Breast epithelium (tissue), 4 donors: ENCODE data around the gene CXCR1. TPM values are rescaled to one million over a fixed set of nuclear protein-coding genes. Genes with fewer than 3 reads are reported as not detected.

Experiments
- DNase-seq, 2 donors: peaks; one replicate each; pipeline ENCODE4 v3.0.0-alpha.2; 2019; ENCODE audit warnings: low spot score in 2 of 2
- H3K27ac ChIP-seq, 2 donors: fragments of 200-600 bp; sonication (generic) in 1 of 2; one replicate each; pipeline ENCODE4 v1.5.1; 2016 to 2019; ENCODE audit warnings: mild to moderate bottlenecking in 1 of 2
- H3K27me3 ChIP-seq, 2 donors: fragments of 200-600 bp; sonication (generic) in 1 of 2; one replicate each; pipeline versions ENCODE4 v1.5.1 to v1.6.0; 2017 to 2019; ENCODE audit warnings: control low read depth in 1 of 2, mild to moderate bottlenecking in 1 of 2
- H3K36me3 ChIP-seq: fragments of 200-600 bp; one replicate; pipeline ENCODE4 v1.5.1; 2019
- H3K4me1 ChIP-seq, 2 donors: fragments of 200-600 bp; sonication (generic); one replicate each; pipeline ENCODE4 v1.5.1; 2016 to 2019; ENCODE audit warnings: control low read depth in 1 of 2
- H3K4me3 ChIP-seq, 3 donors: fragments of 200-600 bp; sonication (generic); 1 replicate in 2 of 3; 2 replicates in 1 of 3; pipeline ENCODE4 v1.5.1; 2016 to 2019; ENCODE audit warnings: mild to moderate bottlenecking in 3 of 3, moderate library complexity in 2 of 3
- H3K9me3 ChIP-seq, 2 donors: fragments of 200-600 bp; sonication (generic) in 1 of 2; one replicate each; pipeline ENCODE4 v1.5.1; 2016 to 2019; ENCODE audit warnings: control low read depth in 1 of 2
- CTCF ChIP-seq, 3 donors: fragments of 450-650 bp; IDR thresholded peaks; one replicate each; pipeline ENCODE4 v1.5.1; 2016 to 2017; ENCODE audit warnings: antibody characterized with exemption in 3 of 3, mild to moderate bottlenecking in 3 of 3, moderate library complexity in 3 of 3
- POLR2A ChIP-seq: fragments of 450-650 bp; IDR thresholded peaks from one replicate; pipeline ENCODE4 v1.6.1; 2016; ENCODE audit warnings: antibody characterized with exemption, mild to moderate bottlenecking, moderate library complexity
- POLR2AphosphoS5 ChIP-seq, 3 donors: sonication (generic); formaldehyde crosslinking; IDR thresholded peaks; one replicate each; pipeline ENCODE4 v1.6.1; 2017; ENCODE audit warnings: antibody characterized with exemption in 3 of 3
- intact Hi-C: fragments of 100-400 bp; cut with DNase I; formaldehyde crosslinking; loops from one replicate; pipeline ENCODE4 v1.15.1; 2023; ENCODE audit warnings: low total_unique reads
- total RNA-seq, 3 donors: library from RNA; depleted of rRNA; stranded (reverse); fragments of >200 nt; gene quantifications; one replicate each; pipeline ENCODE4 v1.1.0, GENCODE V29; 2016

The CXCR1 gene
- total RNA-seq, 3 donors from 2014 or later = 0.16 TPM; not detected in 2

GRCh38 chr2:218187296-218188015 lies 20.7 kb upstream of the CXCR1 start:
- no peaks in the 10 kb centered on the region for H3K27me3 ChIP-seq
- H3K9me3 ChIP-seq = no peaks in the 10 kb centered on the region
- H3K36me3 ChIP-seq = no peaks in the 10 kb centered on the region
- intact Hi-C loops = no loop called here
- DNase-seq = no peak
- H3K4me3 ChIP-seq = no peak overlapping the region
- no peak overlapping the region for H3K27ac ChIP-seq
- TF ChIP-seq POLR2A (no peak), POLR2AphosphoS5 (IDR thresholded peaks at IDR 0.05) (no peak), CTCF (IDR thresholded peaks at IDR 0.05) (no peak)
- H3K4me1 ChIP-seq = no peaks in the 10 kb centered on the region

- DNase-seq = no peak
- Histone ChIP-seq H3K4me3 (no peak overlapping the region), H3K36me3 (no peaks in the 10 kb centered on the region), H3K27ac (no peak overlapping the region), H3K9me3 (no peaks in the 10 kb centered on the region), H3K4me1 (no peaks in the 10 kb centered on the region), H3K27me3 (no peaks in the 10 kb centered on the region)
- TF ChIP-seq POLR2A (no peak), CTCF (IDR thresholded peaks at IDR 0.05) (no peak), POLR2AphosphoS5 (IDR thresholded peaks at IDR 0.05) (no peak)
- intact Hi-C loops = no loop called here
These were observed 20.1 kb upstream of the CXCR1 start for GRCh38 chr2:218186876-218187275.

- Histone ChIP-seq H3K4me1 (no peaks in the 10 kb centered on the region), H3K4me3 (peak overlapping the region in 1 of 3 donors; percentile 39), H3K36me3 (no peaks in the 10 kb centered on the region), H3K27me3 (no peaks in the 10 kb centered on the region), H3K9me3 (no peaks in the 10 kb centered on the region), H3K27ac (no peak overlapping the region)
- intact Hi-C loops = no loop called here
- peak; percentile 45 to 62 for DNase-seq
- TF ChIP-seq CTCF (IDR thresholded peaks at IDR 0.05) (peak; percentile 39 to 77 (median 73)), POLR2A (no peak)
These were observed 19.6 kb upstream of the CXCR1 start for GRCh38 chr2:218186355-218186766.

- Histone ChIP-seq H3K4me3 (no peak overlapping the region), H3K36me3 (no peaks in the 10 kb centered on the region), H3K27ac (no peak overlapping the region), H3K27me3 (no peaks in the 10 kb centered on the region), H3K9me3 (no peaks in the 10 kb centered on the region), H3K4me1 (no peaks in the 10 kb centered on the region)
- no peak for TF ChIP-seq CTCF (IDR thresholded peaks at IDR 0.05)
- no peak for TF ChIP-seq POLR2A
- TF ChIP-seq POLR2AphosphoS5 (IDR thresholded peaks at IDR 0.05) = no peak
- intact Hi-C loops = no loop called here
- DNase-seq = no peak
These were observed 17.6 kb upstream of the CXCR1 start for GRCh38 chr2:218184331-218184730.

- DNase-seq = no peak
- Histone ChIP-seq H3K4me3 (no peak overlapping the region), H3K36me3 (no peaks in the 10 kb centered on the region), H3K27ac (no peak overlapping the region), H3K9me3 (no peaks in the 10 kb centered on the region), H3K4me1 (no peaks in the 10 kb centered on the region), H3K27me3 (no peaks in the 10 kb centered on the region)
- intact Hi-C loops = no loop called here
- TF ChIP-seq POLR2AphosphoS5 (IDR thresholded peaks at IDR 0.05) (no peak), POLR2A (no peak), CTCF (IDR thresholded peaks at IDR 0.05) (no peak)
These were observed 13.8 kb upstream of the CXCR1 start for GRCh38 chr2:218180467-218181114.
